GM23338 (cell line): ENCODE data around the gene GMPPB. TPM values are rescaled to one million over a fixed set of nuclear protein-coding genes. Genes with fewer than 3 reads are reported as not detected.

ENCODE experiments used
- ATAC-seq: fragments of 200-7000 bp; cut with Tn5 transposase; 3 replicates; pipeline ENCODE4 v1.9.1; 2020
- DNase-seq: peaks from one replicate; pipeline ENCODE4 v3.0.0-alpha.2; 2015; ENCODE audit warnings: low spot score
- H2AFZ ChIP-seq: fragments of 200-600 bp; sonication (generic); 2 replicates; pipeline ENCODE4 v1.8.0; 2016; ENCODE audit warnings: antibody characterized with exemption, mild to moderate bottlenecking, moderate library complexity
- H3F3A ChIP-seq: fragments of 200-600 bp; sonication (generic); replicated peaks from 2 replicates; pipeline ENCODE4 v1.8.0; 2017; ENCODE audit warnings: antibody characterized with exemption, mixed run types, low read depth
- H3K27ac ChIP-seq: fragments of 200-600 bp; sonication (generic); 2 replicates; pipeline ENCODE4 v1.6.1; 2016; ENCODE audit warnings: low read depth
- H3K27me3 ChIP-seq: fragments of 200-600 bp; sonication (generic); 2 replicates; pipeline ENCODE4 v1.8.0; 2016; ENCODE audit warnings: mild to moderate bottlenecking, mixed run types, moderate library complexity; ENCODE audit not compliant: insufficient read depth
- H3K36me3 ChIP-seq: fragments of 200-600 bp; sonication (generic); 2 replicates; pipeline ENCODE4 v1.8.0; 2016; ENCODE audit warnings: mild to moderate bottlenecking; ENCODE audit not compliant: insufficient read depth
- H3K4me1 ChIP-seq: fragments of 200-600 bp; sonication (generic); 2 replicates; pipeline ENCODE4 v1.8.0; 2016; ENCODE audit warnings: mild to moderate bottlenecking, moderate library complexity; ENCODE audit not compliant: insufficient read depth
- H3K4me2 ChIP-seq: fragments of 200-600 bp; sonication (generic); 2 replicates; pipeline ENCODE4 v1.7.1; 2017; ENCODE audit warnings: mixed run types
- H3K4me3 ChIP-seq: fragments of 200-600 bp; sonication (generic); 2 replicates; pipeline ENCODE4 v1.6.1; 2016; ENCODE audit warnings: mixed run types
- H3K79me2 ChIP-seq: fragments of 200-600 bp; sonication (generic); replicated peaks from 2 replicates; pipeline ENCODE4 v1.8.0; 2017; ENCODE audit warnings: mild to moderate bottlenecking; ENCODE audit not compliant: insufficient read depth
- H3K9me2 ChIP-seq: fragments of 200-600 bp; sonication (generic); 2 replicates; pipeline ENCODE4 v1.8.0; 2017; ENCODE audit not compliant: insufficient read depth
- H4K20me1 ChIP-seq: fragments of 200-600 bp; sonication (generic); replicated peaks from 2 replicates; pipeline ENCODE4 v1.8.0; 2017; ENCODE audit warnings: mild to moderate bottlenecking; ENCODE audit not compliant: insufficient read depth
- H3K27ac Mint-ChIP-seq: 2 replicates; pipeline ENCODE4 v1.8.0; 2020; ENCODE audit warnings: inconsistent platforms, mild to moderate bottlenecking, moderate library complexity, mixed read lengths
- H3K27me3 Mint-ChIP-seq: 3 replicates; pipeline ENCODE4 v1.8.0; 2022; ENCODE audit warnings: low read depth, mild to moderate bottlenecking, moderate library complexity, mixed read lengths, inconsistent platforms; ENCODE audit not compliant: insufficient read depth, poor library complexity
- H3K36me3 Mint-ChIP-seq: 3 replicates; pipeline ENCODE4 v1.8.0; 2021; ENCODE audit warnings: low read depth, mild to moderate bottlenecking, inconsistent platforms, moderate library complexity, mixed read lengths
- H3K4me1 Mint-ChIP-seq: 3 replicates; pipeline ENCODE4 v1.8.0; 2020; ENCODE audit warnings: mild to moderate bottlenecking, inconsistent platforms, mixed read lengths
- H3K4me3 Mint-ChIP-seq: 3 replicates; pipeline ENCODE4 v1.8.0; 2021; ENCODE audit warnings: moderate library complexity, mild to moderate bottlenecking, inconsistent platforms, mixed read lengths
- H3K9me3 Mint-ChIP-seq: 3 replicates; pipeline ENCODE4 v1.8.0; 2020; ENCODE audit warnings: moderate library complexity, mild to moderate bottlenecking, inconsistent platforms, mixed read lengths
- CREB1 ChIP-seq: fragments of 250-450 bp; sonication (Bioruptor Pico); IDR thresholded peaks from 2 replicates; pipeline ENCODE4 v1.5.0; 2020; ENCODE audit warnings: low read depth, mild to moderate bottlenecking, moderate library complexity
- ETS1 ChIP-seq: IDR thresholded peaks from 2 replicates; pipeline ENCODE4 v1.6.1; 2016; ENCODE audit warnings: antibody characterized with exemption
- EZH2phosphoT487 ChIP-seq: fragments of 200-600 bp; sonication (generic); IDR thresholded peaks from one replicate; pipeline ENCODE4 v1.8.1; 2018; ENCODE audit warnings: antibody characterized with exemption; ENCODE audit not compliant: unreplicated experiment
- NANOG ChIP-seq: IDR thresholded peaks from 2 replicates; pipeline ENCODE4 v1.6.1; 2016; ENCODE audit warnings: antibody characterized with exemption, borderline replicate concordance
- POLR2AphosphoS5 ChIP-seq: IDR thresholded peaks from 2 replicates; pipeline ENCODE4 v1.6.1; 2016; ENCODE audit warnings: antibody characterized with exemption, low read depth
- REST ChIP-seq: IDR thresholded peaks from one replicate; pipeline ENCODE4 v1.6.1; 2018; ENCODE audit warnings: antibody characterized with exemption; ENCODE audit not compliant: unreplicated experiment
- ZNF114 ChIP-seq: fragments of 250-450 bp; sonication (Bioruptor Pico); IDR thresholded peaks from 2 replicates; pipeline ENCODE4 v1.5.0; 2020; ENCODE audit warnings: mild to moderate bottlenecking, moderate library complexity
- ZNF331 ChIP-seq: fragments of 250-450 bp; sonication (Bioruptor Pico); IDR thresholded peaks from 2 replicates; pipeline ENCODE4 v1.5.0; 2020; ENCODE audit warnings: low read depth, mild to moderate bottlenecking, moderate library complexity
- ZNF462 ChIP-seq: fragments of 250-450 bp; sonication (Bioruptor Pico); IDR thresholded peaks from 2 replicates; pipeline ENCODE4 v1.5.0; 2020; ENCODE audit warnings: mild to moderate bottlenecking, moderate library complexity
- polyA plus RNA-seq: library from polyadenylated mRNA; unstranded; fragments of >200 nt; fragmentation: Nextera tagmentation; extraction: Ambion mirVana; gene quantifications from 2 replicates; pipeline ENCODE4 v1.2.1, GENCODE V29; 2016
- total RNA-seq: library from RNA; depleted of rRNA; stranded (reverse); fragments of >200 nt; shearing (Covaris generic); gene quantifications from 2 replicates; pipeline ENCODE4 v1.2.3, GENCODE V29; 2014

The GMPPB gene
- total and polyA plus RNA-seq, 2 experiments from 2014 or later = 10.2 to 36.1 TPM

GRCh38 chr3:49680493-49681231, 43.1 kb downstream of the GMPPB start (continued):
- TF ChIP-seq REST (no peak), EZH2phosphoT487 (no peak)

- ATAC-seq (no peak), DNase-seq (no peak)
- Mint-ChIP-seq H3K27me3 (peaks cover 9% of the 10 kb centered on the region), H3K27ac (no peak overlapping the region), H3K9me3 (no peaks in the 10 kb centered on the region), H3K4me3 (peak overlapping the region; percentile 39; the same call in 2 of the 3 replicates), H3K4me1 (peaks cover 22% of the 10 kb centered on the region), H3K36me3 (peaks cover 47% of the 10 kb centered on the region)
- Histone ChIP-seq H3K27me3 (no peaks in the 10 kb centered on the region), H2AFZ (no peak overlapping the region), H4K20me1 (peaks cover 16% of the 10 kb centered on the region; the same call in 1 of the 2 replicates), H3F3A (no peaks in the 10 kb centered on the region), H3K79me2 (peaks cover 11% of the 10 kb centered on the region), H3K4me3 (no peak overlapping the region), H3K4me2 (no peak overlapping the region), H3K4me1 (peaks cover 15% of the 10 kb centered on the region), H3K36me3 (peaks cover 9% of the 10 kb centered on the region; the same call in 1 of the 2 replicates), H3K9me2 (no peaks in the 10 kb centered on the region), H3K27ac (no peak overlapping the region)
- TF ChIP-seq ZNF462 (no peak), CREB1 (CRISPR knock-in tag) (no peak), ETS1 (no peak), POLR2AphosphoS5 (no peak), ZNF114 (no peak), REST (no peak), ZNF331 (CRISPR knock-in tag) (no peak), NANOG (no peak)
Measured at GRCh38 chr3:49675912-49676311, 47.8 kb downstream of the GMPPB start.
